ENCODE data around the gene SEMA4G. TPM values are rescaled to one million over a fixed set of nuclear protein-coding genes. Genes with fewer than 3 reads are reported as not detected.

Gene SEMA4G
- total and polyA plus RNA-seq, 2 experiments from 2014 or later, result 5.3 to 8.5 TPM

DNA sequence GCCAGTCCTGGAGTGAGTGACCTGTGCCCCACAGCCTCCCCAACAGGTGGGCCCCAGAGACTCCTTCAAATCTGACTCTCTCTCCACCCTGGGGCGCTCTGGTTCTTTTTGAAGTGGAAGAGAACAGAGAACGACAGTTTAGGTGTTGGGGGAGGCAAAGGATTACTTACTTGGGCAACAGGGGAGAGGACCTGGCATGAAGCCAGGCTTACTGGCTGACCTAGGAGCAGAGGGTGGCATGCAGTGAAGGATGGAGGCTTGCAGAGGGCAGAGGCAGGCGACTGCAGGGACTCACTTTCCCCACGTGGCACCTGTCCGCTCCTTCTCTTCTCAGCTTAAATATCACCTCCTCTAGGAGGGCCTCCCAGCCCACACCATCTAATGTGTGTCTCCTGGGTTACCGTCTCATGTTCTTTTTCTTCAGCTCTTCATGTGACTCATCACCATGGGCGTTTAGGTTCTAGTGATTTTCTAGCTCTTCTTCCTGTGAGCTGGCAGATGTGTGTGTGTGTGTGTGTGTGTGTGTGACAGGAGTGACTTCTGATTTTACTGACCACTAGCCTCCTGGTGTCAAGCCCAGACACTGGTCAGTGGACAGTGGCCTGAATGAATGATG is 45.8 kb downstream of the SEMA4G start:
- H3K36me3 ChIP-seq (ENCODE audit: insufficient read depth), result no peaks in the 10 kb centered on the region
- H3K4me2 ChIP-seq, result no peak overlapping the region
- no peak for ATAC-seq
- H3K4me1 ChIP-seq (ENCODE audit: insufficient read depth), result peaks cover 23% of the 10 kb centered on the region; the same call in 1 of the 2 replicates
- Mint-ChIP-seq H3K4me1 (peaks cover 23% of the 10 kb centered on the region), H3K9me3 (no peaks in the 10 kb centered on the region; the same call in 2 of the 3 replicates), H3K4me3 (no peak overlapping the region; the same call in 2 of the 3 replicates), H3K27me3 (ENCODE audit: insufficient read depth, low read depth, poor library complexity) (peaks cover 58% of the 10 kb centered on the region), H3K27ac (no peak overlapping the region), H3K36me3 (ENCODE audit: low read depth) (no peaks in the 10 kb centered on the region; the same call in 2 of the 3 replicates)
- no peak overlapping the region for H3K27ac ChIP-seq (ENCODE audit: low read depth)
- 0 out of 2 replicates have a peak, but pooled peaks cover 4% of the 10 kb centered on the region for H3F3A ChIP-seq (replicated peaks; ENCODE audit: low read depth)
- H3K27me3 ChIP-seq (ENCODE audit: insufficient read depth), result peaks cover 52% of the 10 kb centered on the region
- no peak for DNase-seq (ENCODE audit: low spot score)
- H2AFZ ChIP-seq, result no peak overlapping the region
- H3K4me3 ChIP-seq, result no peak overlapping the region
- no peaks in the 10 kb centered on the region for H4K20me1 ChIP-seq (replicated peaks; ENCODE audit: insufficient read depth)
- no peaks in the 10 kb centered on the region for H3K79me2 ChIP-seq (replicated peaks; ENCODE audit: insufficient read depth)
- H3K9me2 ChIP-seq (ENCODE audit: insufficient read depth), result no peaks in the 10 kb centered on the region
- TF ChIP-seq ZNF331 (CRISPR knock-in tag; IDR thresholded peaks at IDR 0.05; ENCODE audit: low read depth), result no peak
- TF ChIP-seq, protein P1, sequence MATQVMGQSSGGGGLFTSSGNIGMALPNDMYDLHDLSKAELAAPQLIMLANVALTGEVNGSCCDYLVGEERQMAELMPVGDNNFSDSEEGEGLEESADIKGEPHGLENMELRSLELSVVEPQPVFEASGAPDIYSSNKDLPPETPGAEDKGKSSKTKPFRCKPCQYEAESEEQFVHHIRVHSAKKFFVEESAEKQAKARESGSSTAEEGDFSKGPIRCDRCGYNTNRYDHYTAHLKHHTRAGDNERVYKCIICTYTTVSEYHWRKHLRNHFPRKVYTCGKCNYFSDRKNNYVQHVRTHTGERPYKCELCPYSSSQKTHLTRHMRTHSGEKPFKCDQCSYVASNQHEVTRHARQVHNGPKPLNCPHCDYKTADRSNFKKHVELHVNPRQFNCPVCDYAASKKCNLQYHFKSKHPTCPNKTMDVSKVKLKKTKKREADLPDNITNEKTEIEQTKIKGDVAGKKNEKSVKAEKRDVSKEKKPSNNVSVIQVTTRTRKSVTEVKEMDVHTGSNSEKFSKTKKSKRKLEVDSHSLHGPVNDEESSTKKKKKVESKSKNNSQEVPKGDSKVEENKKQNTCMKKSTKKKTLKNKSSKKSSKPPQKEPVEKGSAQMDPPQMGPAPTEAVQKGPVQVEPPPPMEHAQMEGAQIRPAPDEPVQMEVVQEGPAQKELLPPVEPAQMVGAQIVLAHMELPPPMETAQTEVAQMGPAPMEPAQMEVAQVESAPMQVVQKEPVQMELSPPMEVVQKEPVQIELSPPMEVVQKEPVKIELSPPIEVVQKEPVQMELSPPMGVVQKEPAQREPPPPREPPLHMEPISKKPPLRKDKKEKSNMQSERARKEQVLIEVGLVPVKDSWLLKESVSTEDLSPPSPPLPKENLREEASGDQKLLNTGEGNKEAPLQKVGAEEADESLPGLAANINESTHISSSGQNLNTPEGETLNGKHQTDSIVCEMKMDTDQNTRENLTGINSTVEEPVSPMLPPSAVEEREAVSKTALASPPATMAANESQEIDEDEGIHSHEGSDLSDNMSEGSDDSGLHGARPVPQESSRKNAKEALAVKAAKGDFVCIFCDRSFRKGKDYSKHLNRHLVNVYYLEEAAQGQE (IDR thresholded peaks at IDR 0.05; ENCODE audit: unreplicated experiment), result no peak
- TF ChIP-seq, protein P2, sequence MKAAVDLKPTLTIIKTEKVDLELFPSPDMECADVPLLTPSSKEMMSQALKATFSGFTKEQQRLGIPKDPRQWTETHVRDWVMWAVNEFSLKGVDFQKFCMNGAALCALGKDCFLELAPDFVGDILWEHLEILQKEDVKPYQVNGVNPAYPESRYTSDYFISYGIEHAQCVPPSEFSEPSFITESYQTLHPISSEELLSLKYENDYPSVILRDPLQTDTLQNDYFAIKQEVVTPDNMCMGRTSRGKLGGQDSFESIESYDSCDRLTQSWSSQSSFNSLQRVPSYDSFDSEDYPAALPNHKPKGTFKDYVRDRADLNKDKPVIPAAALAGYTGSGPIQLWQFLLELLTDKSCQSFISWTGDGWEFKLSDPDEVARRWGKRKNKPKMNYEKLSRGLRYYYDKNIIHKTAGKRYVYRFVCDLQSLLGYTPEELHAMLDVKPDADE (IDR thresholded peaks at IDR 0.05), result no peak
- TF ChIP-seq, protein P3, sequence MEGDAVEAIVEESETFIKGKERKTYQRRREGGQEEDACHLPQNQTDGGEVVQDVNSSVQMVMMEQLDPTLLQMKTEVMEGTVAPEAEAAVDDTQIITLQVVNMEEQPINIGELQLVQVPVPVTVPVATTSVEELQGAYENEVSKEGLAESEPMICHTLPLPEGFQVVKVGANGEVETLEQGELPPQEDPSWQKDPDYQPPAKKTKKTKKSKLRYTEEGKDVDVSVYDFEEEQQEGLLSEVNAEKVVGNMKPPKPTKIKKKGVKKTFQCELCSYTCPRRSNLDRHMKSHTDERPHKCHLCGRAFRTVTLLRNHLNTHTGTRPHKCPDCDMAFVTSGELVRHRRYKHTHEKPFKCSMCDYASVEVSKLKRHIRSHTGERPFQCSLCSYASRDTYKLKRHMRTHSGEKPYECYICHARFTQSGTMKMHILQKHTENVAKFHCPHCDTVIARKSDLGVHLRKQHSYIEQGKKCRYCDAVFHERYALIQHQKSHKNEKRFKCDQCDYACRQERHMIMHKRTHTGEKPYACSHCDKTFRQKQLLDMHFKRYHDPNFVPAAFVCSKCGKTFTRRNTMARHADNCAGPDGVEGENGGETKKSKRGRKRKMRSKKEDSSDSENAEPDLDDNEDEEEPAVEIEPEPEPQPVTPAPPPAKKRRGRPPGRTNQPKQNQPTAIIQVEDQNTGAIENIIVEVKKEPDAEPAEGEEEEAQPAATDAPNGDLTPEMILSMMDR (conservative IDR thresholded peaks at IDR 0.05; ENCODE audit: low read depth in 2 of 2), result no peak
- no peak for TF ChIP-seq EZH2phosphoT487 (IDR thresholded peaks at IDR 0.05; ENCODE audit: unreplicated experiment)
- TF ChIP-seq CREB1 (CRISPR knock-in tag; IDR thresholded peaks at IDR 0.05; ENCODE audit: low read depth), result no peak
- TF ChIP-seq ZNF114 (CRISPR knock-in tag; IDR thresholded peaks at IDR 0.05), result no peak
- TF ChIP-seq, protein P4, sequence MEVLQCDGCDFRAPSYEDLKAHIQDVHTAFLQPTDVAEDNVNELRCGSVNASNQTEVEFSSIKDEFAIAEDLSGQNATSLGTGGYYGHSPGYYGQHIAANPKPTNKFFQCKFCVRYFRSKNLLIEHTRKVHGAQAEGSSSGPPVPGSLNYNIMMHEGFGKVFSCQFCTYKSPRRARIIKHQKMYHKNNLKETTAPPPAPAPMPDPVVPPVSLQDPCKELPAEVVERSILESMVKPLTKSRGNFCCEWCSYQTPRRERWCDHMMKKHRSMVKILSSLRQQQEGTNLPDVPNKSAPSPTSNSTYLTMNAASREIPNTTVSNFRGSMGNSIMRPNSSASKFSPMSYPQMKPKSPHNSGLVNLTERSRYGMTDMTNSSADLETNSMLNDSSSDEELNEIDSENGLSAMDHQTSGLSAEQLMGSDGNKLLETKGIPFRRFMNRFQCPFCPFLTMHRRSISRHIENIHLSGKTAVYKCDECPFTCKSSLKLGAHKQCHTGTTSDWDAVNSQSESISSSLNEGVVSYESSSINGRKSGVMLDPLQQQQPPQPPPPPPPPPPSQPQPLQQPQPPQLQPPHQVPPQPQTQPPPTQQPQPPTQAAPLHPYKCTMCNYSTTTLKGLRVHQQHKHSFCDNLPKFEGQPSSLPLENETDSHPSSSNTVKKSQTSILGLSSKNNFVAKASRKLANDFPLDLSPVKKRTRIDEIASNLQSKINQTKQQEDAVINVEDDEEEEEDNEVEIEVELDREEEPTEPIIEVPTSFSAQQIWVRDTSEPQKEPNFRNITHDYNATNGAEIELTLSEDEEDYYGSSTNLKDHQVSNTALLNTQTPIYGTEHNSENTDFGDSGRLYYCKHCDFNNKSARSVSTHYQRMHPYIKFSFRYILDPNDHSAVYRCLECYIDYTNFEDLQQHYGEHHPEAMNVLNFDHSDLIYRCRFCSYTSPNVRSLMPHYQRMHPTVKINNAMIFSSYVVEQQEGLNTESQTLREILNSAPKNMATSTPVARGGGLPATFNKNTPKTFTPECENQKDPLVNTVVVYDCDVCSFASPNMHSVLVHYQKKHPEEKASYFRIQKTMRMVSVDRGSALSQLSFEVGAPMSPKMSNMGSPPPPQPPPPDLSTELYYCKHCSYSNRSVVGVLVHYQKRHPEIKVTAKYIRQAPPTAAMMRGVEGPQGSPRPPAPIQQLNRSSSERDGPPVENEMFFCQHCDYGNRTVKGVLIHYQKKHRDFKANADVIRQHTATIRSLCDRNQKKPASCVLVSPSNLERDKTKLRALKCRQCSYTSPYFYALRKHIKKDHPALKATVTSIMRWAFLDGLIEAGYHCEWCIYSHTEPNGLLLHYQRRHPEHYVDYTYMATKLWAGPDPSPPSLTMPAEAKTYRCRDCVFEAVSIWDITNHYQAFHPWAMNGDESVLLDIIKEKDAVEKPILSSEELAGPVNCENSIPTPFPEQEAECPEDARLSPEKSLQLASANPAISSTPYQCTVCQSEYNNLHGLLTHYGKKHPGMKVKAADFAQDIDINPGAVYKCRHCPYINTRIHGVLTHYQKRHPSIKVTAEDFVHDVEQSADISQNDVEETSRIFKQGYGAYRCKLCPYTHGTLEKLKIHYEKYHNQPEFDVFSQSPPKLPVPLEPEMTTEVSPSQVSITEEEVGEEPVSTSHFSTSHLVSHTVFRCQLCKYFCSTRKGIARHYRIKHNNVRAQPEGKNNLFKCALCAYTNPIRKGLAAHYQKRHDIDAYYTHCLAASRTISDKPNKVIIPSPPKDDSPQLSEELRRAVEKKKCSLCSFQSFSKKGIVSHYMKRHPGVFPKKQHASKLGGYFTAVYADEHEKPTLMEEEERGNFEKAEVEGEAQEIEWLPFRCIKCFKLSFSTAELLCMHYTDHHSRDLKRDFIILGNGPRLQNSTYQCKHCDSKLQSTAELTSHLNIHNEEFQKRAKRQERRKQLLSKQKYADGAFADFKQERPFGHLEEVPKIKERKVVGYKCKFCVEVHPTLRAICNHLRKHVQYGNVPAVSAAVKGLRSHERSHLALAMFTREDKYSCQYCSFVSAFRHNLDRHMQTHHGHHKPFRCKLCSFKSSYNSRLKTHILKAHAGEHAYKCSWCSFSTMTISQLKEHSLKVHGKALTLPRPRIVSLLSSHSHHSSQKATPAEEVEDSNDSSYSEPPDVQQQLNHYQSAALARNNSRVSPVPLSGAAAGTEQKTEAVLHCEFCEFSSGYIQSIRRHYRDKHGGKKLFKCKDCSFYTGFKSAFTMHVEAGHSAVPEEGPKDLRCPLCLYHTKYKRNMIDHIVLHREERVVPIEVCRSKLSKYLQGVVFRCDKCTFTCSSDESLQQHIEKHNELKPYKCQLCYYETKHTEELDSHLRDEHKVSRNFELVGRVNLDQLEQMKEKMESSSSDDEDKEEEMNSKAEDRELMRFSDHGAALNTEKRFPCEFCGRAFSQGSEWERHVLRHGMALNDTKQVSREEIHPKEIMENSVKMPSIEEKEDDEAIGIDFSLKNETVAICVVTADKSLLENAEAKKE (CRISPR knock-in tag; IDR thresholded peaks at IDR 0.05), result no peak
- no peak for TF ChIP-seq JUNB (IDR thresholded peaks at IDR 0.05; ENCODE audit: unreplicated experiment)
- TF ChIP-seq NANOG (IDR thresholded peaks at IDR 0.05; ENCODE audit: borderline replicate concordance), result no peak
- TF ChIP-seq POLR2AphosphoS5 (IDR thresholded peaks at IDR 0.05; ENCODE audit: low read depth), result no peak
- no peak for TF ChIP-seq EZH2 (IDR thresholded peaks at IDR 0.05; ENCODE audit: low read depth, unreplicated experiment)
- TF ChIP-seq STAT1 (IDR thresholded peaks at IDR 0.05; ENCODE audit: unreplicated experiment), result no peak
